GM15510 (cell line): Measurements from ENCODE around the gene SLIT3.

ENCODE experiments used
- POLR2A ChIP-seq: IDR thresholded peaks from 3 replicates; pipeline ENCODE4 v1.6.1; 2011; ENCODE audit warnings: borderline replicate concordance; ENCODE audit not compliant: insufficient read length; ENCODE audit errors: extremely low read depth

SLIT3 gene

GRCh38 chr5:168943091-168943884, 357.7 kb downstream of the SLIT3 start:
- TF ChIP-seq POLR2A: no peak

GRCh38 chr5:168941901-168942300, 359.0 kb downstream of the SLIT3 start:
- TF ChIP-seq POLR2A: no peak

- no peak for TF ChIP-seq POLR2A
These were observed 360.2 kb downstream of the SLIT3 start for GRCh38 chr5:168940712-168941111.

GRCh38 chr5:168939887-168940544, 360.9 kb downstream of the SLIT3 start:
- no peak for TF ChIP-seq POLR2A

GRCh38 chr5:168939156-168939800, 361.7 kb downstream of the SLIT3 start:
- no peak for TF ChIP-seq POLR2A

GRCh38 chr5:168936511-168936910, 364.4 kb downstream of the SLIT3 start:
- no peak for TF ChIP-seq POLR2A

- no peak for TF ChIP-seq POLR2A
These were observed 365.8 kb downstream of the SLIT3 start for GRCh38 chr5:168935183-168935582.

GRCh38 chr5:168934169-168934568, 366.8 kb downstream of the SLIT3 start:
- no peak for TF ChIP-seq POLR2A

GRCh38 chr5:168932400-168933189, 368.3 kb downstream of the SLIT3 start:
- no peak for TF ChIP-seq POLR2A

- TF ChIP-seq POLR2A: no peak
These were observed 369.1 kb downstream of the SLIT3 start for GRCh38 chr5:168931638-168932345.

GRCh38 chr5:168929656-168930055, 371.3 kb downstream of the SLIT3 start:
- TF ChIP-seq POLR2A: no peak

- no peak for TF ChIP-seq POLR2A
These were observed 375.8 kb downstream of the SLIT3 start for GRCh38 chr5:168925160-168925559.

- TF ChIP-seq POLR2A: no peak
These were observed 379.6 kb downstream of the SLIT3 start for GRCh38 chr5:168921147-168921866.
